HL-60 (cell line): Measurements from ENCODE around the gene TRIML1.

Experiments used
- CTCF ChIP-seq: IDR thresholded peaks from one replicate; pipeline ENCODE4 v1.5.1; 2011; ENCODE audit warnings: low read length, control low read depth, inconsistent platforms; ENCODE audit not compliant: insufficient read depth
- GABPA ChIP-seq: IDR thresholded peaks from 2 replicates; pipeline ENCODE4 v1.6.1; 2012; ENCODE audit warnings: low read depth
- POLR2AphosphoS5 ChIP-seq: IDR thresholded peaks from 2 replicates; pipeline ENCODE4 v1.6.1; 2012; ENCODE audit warnings: low read depth
- SPI1 ChIP-seq: IDR thresholded peaks from 2 replicates; pipeline ENCODE4 v1.6.1; 2012; ENCODE audit warnings: low read depth, mild to moderate bottlenecking, borderline replicate concordance
- TF ChIP-seq, protein P1 (sequence below): IDR thresholded peaks from 2 replicates; pipeline ENCODE4 v1.6.1; 2012; ENCODE audit warnings: low read depth; ENCODE audit not compliant: insufficient replicate concordance

DNA sequence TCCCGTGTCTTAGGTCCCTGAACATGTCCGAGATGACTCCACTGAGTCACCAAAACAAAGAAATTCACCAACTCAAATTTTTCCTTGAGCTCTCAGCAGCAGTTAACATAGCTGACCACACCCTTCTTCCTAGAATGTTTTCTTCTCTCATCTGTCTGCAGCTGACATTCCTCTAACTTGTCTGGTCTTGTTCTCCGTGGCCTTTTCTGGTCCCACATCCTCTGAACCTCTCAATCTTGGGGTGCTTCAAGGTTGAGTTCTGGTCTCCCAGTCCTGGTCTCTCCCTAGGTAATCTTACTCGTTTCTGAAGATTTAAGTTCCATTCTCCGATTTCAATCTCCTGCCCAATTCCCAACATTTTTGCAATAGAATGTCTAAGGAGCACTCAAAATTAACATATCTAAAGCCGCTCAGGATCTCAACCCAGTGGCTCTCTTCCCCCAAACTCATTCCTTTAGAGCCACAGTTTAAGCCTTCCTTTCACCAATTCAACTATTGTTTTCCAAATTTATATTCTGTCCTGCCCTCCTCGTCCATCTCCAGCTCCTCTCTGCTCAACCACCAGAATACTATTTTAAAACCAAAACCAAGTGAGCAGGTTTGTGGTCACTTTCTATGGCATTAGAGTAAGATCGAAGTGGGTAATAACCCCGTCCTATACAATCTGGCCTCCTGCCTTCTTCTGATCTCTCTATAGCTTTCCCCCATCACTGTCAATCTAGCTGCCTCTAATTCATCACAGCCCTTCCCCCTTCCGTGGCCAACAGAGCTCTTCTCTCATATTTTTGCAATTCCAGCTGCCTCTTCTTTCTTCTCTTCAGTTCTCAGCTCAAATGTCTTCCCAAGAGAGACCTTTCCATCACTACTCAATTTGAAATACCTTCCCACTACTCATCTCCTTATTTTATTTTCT is 31.1 kb upstream of the TRIML1 start:
- TF ChIP-seq CTCF = no peak
- TF ChIP-seq POLR2AphosphoS5 = no peak
- TF ChIP-seq, protein P1, sequence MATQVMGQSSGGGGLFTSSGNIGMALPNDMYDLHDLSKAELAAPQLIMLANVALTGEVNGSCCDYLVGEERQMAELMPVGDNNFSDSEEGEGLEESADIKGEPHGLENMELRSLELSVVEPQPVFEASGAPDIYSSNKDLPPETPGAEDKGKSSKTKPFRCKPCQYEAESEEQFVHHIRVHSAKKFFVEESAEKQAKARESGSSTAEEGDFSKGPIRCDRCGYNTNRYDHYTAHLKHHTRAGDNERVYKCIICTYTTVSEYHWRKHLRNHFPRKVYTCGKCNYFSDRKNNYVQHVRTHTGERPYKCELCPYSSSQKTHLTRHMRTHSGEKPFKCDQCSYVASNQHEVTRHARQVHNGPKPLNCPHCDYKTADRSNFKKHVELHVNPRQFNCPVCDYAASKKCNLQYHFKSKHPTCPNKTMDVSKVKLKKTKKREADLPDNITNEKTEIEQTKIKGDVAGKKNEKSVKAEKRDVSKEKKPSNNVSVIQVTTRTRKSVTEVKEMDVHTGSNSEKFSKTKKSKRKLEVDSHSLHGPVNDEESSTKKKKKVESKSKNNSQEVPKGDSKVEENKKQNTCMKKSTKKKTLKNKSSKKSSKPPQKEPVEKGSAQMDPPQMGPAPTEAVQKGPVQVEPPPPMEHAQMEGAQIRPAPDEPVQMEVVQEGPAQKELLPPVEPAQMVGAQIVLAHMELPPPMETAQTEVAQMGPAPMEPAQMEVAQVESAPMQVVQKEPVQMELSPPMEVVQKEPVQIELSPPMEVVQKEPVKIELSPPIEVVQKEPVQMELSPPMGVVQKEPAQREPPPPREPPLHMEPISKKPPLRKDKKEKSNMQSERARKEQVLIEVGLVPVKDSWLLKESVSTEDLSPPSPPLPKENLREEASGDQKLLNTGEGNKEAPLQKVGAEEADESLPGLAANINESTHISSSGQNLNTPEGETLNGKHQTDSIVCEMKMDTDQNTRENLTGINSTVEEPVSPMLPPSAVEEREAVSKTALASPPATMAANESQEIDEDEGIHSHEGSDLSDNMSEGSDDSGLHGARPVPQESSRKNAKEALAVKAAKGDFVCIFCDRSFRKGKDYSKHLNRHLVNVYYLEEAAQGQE = no peak
- no peak for TF ChIP-seq GABPA
- no peak for TF ChIP-seq SPI1
